Choroid plexus epithelial cell (primary cell): ENCODE data around the gene SLIRP.

ENCODE experiments used
- DNase-seq: peaks from one replicate; pipeline ENCODE4 v3.0.0-alpha.2; 2010; ENCODE audit warnings: low read depth
- H3K4me3 ChIP-seq: 2 replicates; pipeline ENCODE4 v1.5.1; 2011; ENCODE audit warnings: low read depth, mild to moderate bottlenecking, control low read depth, low read length, moderate library complexity
- CTCF ChIP-seq: conservative IDR thresholded peaks from 2 replicates; pipeline ENCODE4 v1.5.1; 2011; ENCODE audit warnings: low read depth, mild to moderate bottlenecking, control low read depth, inconsistent platforms, low read length, moderate library complexity

SLIRP gene

GRCh38 chr14:77674931-77675330 lies 33.0 kb upstream of the SLIRP start:
- DNase-seq, result no peak
- H3K4me3 ChIP-seq, result no peak overlapping the region
- no peak for TF ChIP-seq CTCF

GRCh38 chr14:77681196-77682157 lies 26.4 kb upstream of the SLIRP start:
- peak; percentile 35 for DNase-seq
- no peak for TF ChIP-seq CTCF

DNA sequence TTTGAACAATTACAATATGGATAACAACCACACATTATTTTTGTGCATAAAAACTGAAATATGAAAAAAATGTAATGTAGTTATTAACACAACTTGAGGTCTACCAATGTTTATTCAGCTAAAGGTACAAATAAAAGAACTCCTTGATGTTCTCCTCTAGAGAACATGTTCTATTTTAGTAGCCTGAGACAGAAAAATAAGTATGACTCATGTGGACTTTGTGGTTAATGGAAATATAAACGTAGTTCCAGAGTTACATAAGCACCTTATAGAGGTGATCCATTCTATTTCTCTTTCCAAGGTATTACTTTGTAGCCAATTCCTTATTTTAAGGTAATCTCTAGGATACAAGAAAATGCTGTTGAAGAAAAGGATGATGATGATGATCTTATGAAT lies 25.7 kb upstream of the SLIRP start:
- H3K4me3 ChIP-seq, result no peak overlapping the region
- peak; percentile 64 for DNase-seq
- no peak for TF ChIP-seq CTCF

More at GRCh38 chr14:77681196-77682157, 26.4 kb upstream of the SLIRP start:
- no peak overlapping the region for H3K4me3 ChIP-seq

- no peak overlapping the region for H3K4me3 ChIP-seq
- peak; percentile 29 for DNase-seq
- no peak for TF ChIP-seq CTCF
Observed at GRCh38 chr14:77691259-77691658, 16.6 kb upstream of the SLIRP start.

DNA sequence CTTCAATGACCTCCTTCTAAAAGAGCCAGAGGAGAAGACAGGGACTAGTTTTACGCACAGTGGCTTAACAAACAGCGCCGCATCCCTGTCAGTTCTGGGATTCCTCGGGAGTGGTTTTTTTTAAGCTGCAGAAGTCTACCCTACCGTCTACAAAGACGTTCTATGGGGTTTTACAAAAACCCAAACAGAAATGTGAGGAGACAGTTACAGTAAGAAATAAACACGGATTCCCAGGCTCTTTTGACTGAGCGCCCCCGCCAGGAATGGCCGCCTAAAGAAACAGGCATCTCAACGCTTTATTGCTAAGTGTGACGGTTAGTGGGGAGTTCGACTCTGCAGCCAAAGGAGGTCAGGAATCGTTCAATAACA lies 564 bp upstream of the SLIRP start:
- TF ChIP-seq CTCF, result peak; percentile 68
- DNase-seq, result peak; percentile 70
- H3K4me3 ChIP-seq, result peak overlapping the region; percentile 93

DNA sequence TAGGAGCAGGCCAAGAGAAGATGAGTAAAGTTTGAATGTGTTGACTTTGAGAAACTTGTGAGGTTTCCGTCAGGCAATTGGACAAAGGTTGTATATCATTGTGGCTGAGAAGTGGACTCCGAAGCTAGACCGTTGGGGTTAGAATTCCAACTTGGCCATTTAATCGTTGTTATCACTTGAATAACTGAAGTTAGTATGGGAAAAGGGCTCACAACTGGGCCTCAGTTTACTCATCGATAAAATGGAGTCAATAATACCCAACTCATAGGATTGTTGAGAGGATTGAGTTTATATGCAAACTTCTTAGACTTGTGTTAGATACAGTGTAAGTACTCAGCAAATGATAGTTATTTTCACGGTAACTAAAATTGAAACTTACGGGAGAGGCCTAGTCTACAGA lies 846 bp downstream of the SLIRP start:
- no peak for TF ChIP-seq CTCF
- H3K4me3 ChIP-seq, result peak overlapping the region; percentile 93
- DNase-seq, result no peak

DNA sequence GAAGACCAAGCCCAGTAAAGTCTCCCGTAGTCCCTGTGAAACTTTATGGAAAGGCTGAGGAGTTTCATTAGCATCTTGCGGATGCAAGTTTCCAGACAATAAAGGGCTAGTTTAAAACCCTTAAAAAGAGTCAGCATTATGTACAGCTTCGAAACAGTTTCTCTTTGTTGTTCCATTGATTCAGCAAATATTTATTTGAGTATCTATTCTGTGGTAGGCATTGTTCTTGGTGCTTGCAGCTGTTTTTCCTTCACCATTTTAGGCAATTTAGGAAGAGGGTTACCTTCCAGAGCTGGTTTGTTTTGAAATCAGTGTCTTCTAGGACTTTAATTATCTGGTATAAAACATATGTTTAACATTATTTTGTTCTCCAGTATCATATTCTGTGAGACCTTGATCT lies 1.5 kb downstream of the SLIRP start:
- no peak for DNase-seq
- no peak for TF ChIP-seq CTCF
- H3K4me3 ChIP-seq, result no peak overlapping the region
